Neural cell (in vitro differentiated cells): ENCODE results near the gene TMEM135. TPM values are rescaled to one million over a fixed set of nuclear protein-coding genes. Genes with fewer than 3 reads are reported as not detected.

Source experiments
- H2AFZ ChIP-seq: fragments of 200-600, 300-800 bp; sonication (generic), shearing (Covaris generic); 2 replicates; pipeline ENCODE4 v1.6.0; 2014; ENCODE audit warnings: low read depth, mild to moderate bottlenecking, antibody characterized with exemption, low read length, moderate library complexity
- H3F3A ChIP-seq: fragments of 200-600 bp; shearing (Covaris generic); 2 replicates; pipeline ENCODE4 v1.6.1; 2016; ENCODE audit warnings: mild to moderate bottlenecking, moderate library complexity, mixed read lengths, antibody characterized with exemption, low read length; ENCODE audit not compliant: insufficient read depth, poor library complexity, severe bottlenecking
- H3K27ac ChIP-seq: fragments of 200-600, 300-800 bp; sonication (generic), shearing (Covaris generic); 2 replicates; pipeline ENCODE4 v1.5.1; 2014; ENCODE audit warnings: mild to moderate bottlenecking, low read length, moderate library complexity
- H3K27me3 ChIP-seq: fragments of 300-800, 200-600 bp; sonication (generic), shearing (Covaris generic); 2 replicates; pipeline ENCODE4 v1.6.0; 2014; ENCODE audit warnings: mild to moderate bottlenecking, low read depth, low read length, moderate library complexity; ENCODE audit not compliant: insufficient read depth
- H3K36me3 ChIP-seq: fragments of 300-800, 200-600 bp; sonication (generic), shearing (Covaris generic); 2 replicates; pipeline ENCODE4 v1.5.1; 2014; ENCODE audit warnings: mild to moderate bottlenecking, antibody characterized with exemption, low read length, moderate library complexity; ENCODE audit not compliant: insufficient read depth
- H3K4me2 ChIP-seq: fragments of 300-800, 200-600 bp; sonication (generic), shearing (Covaris generic); 2 replicates; pipeline ENCODE4 v1.6.0; 2014; ENCODE audit warnings: mild to moderate bottlenecking, low read length
- H3K4me3 ChIP-seq: fragments of 300-800, 200-600 bp; sonication (generic), shearing (Covaris generic); 2 replicates; pipeline ENCODE4 v1.5.1; 2014; ENCODE audit warnings: mild to moderate bottlenecking, low read length, moderate library complexity
- H3K79me2 ChIP-seq: fragments of 200-600 bp; shearing (Covaris generic); replicated peaks from 2 replicates; pipeline ENCODE4 v1.6.0; 2014; ENCODE audit warnings: mild to moderate bottlenecking, low read length, moderate library complexity; ENCODE audit not compliant: insufficient read depth
- H3K9ac ChIP-seq: fragments of 300-800, 200-600 bp; sonication (generic), shearing (Covaris generic); 2 replicates; pipeline ENCODE4 v1.6.1; 2016; ENCODE audit warnings: mild to moderate bottlenecking, low read length, mixed read lengths
- H3K9me2 ChIP-seq: fragments of 200-600 bp; shearing (Covaris generic); 2 replicates; pipeline ENCODE4 v1.6.1; 2016; ENCODE audit warnings: mild to moderate bottlenecking, low read length, mixed read lengths; ENCODE audit not compliant: insufficient read depth
- H3K9me3 ChIP-seq: fragments of 200-600, 300-800 bp; sonication (generic), shearing (Covaris generic); 2 replicates; pipeline ENCODE4 v1.6.1; 2016; ENCODE audit warnings: mild to moderate bottlenecking, mixed run types, low read length, moderate library complexity, mixed read lengths
- H4K20me1 ChIP-seq: fragments of 200-600 bp; shearing (Covaris generic); 2 replicates; pipeline ENCODE4 v1.6.1; 2016; ENCODE audit warnings: mild to moderate bottlenecking, mixed run types; ENCODE audit not compliant: insufficient read depth
- EP300 ChIP-seq: fragments of 450-650 bp; conservative IDR thresholded peaks from 2 replicates; pipeline ENCODE4 v1.6.1; 2014; ENCODE audit warnings: antibody characterized with exemption, mild to moderate bottlenecking, moderate library complexity; ENCODE audit not compliant: poor library complexity, severe bottlenecking
- EZH2 ChIP-seq: fragments of 200-600, 300-800 bp; shearing (Covaris generic), sonication (generic); IDR thresholded peaks from 2 replicates; pipeline ENCODE4 v1.6.1; 2014; ENCODE audit warnings: antibody characterized with exemption, low read length, borderline replicate concordance, mild to moderate bottlenecking; ENCODE audit not compliant: insufficient read depth, poor library complexity, severe bottlenecking
- MXI1 ChIP-seq: fragments of 450-650 bp; conservative IDR thresholded peaks from 2 replicates; pipeline ENCODE4 v1.6.1; 2014; ENCODE audit warnings: antibody characterized with exemption, mild to moderate bottlenecking; ENCODE audit not compliant: poor library complexity, severe bottlenecking
- POLR2AphosphoS5 ChIP-seq: IDR thresholded peaks from 2 replicates; pipeline ENCODE4 v1.6.1; 2012
- RAD21 ChIP-seq: fragments of 450-650 bp; conservative IDR thresholded peaks from 2 replicates; pipeline ENCODE4 v1.6.1; 2014; ENCODE audit warnings: antibody characterized with exemption, mild to moderate bottlenecking, moderate library complexity
- SMC3 ChIP-seq: fragments of 450-650 bp; conservative IDR thresholded peaks from 2 replicates; pipeline ENCODE4 v1.6.1; 2014; ENCODE audit warnings: antibody characterized with exemption, mild to moderate bottlenecking, moderate library complexity; ENCODE audit not compliant: poor library complexity
- TAF1 ChIP-seq: IDR thresholded peaks from 2 replicates; pipeline ENCODE4 v1.6.1; 2012; ENCODE audit warnings: low read depth
- polyA plus RNA-seq: library from polyadenylated mRNA; depleted of rRNA; stranded (reverse); fragments of >200 nt; gene quantifications from 2 replicates; pipeline ENCODE4 v1.2.3, GENCODE V29; 2014
- TF ChIP-seq, protein P1 (sequence below): fragments of 450-650 bp; IDR thresholded peaks from 2 replicates; pipeline ENCODE4 v1.5.1; 2014; ENCODE audit warnings: antibody characterized with exemption, mild to moderate bottlenecking, moderate library complexity; ENCODE audit not compliant: poor library complexity, severe bottlenecking
- TF ChIP-seq, protein P2 (sequence below): IDR thresholded peaks from 2 replicates; pipeline ENCODE4 v1.6.1; 2012; ENCODE audit warnings: borderline replicate concordance

TMEM135 gene
- polyA plus RNA-seq, 1 donor from 2014 or later, result 15.6 TPM

DNA sequence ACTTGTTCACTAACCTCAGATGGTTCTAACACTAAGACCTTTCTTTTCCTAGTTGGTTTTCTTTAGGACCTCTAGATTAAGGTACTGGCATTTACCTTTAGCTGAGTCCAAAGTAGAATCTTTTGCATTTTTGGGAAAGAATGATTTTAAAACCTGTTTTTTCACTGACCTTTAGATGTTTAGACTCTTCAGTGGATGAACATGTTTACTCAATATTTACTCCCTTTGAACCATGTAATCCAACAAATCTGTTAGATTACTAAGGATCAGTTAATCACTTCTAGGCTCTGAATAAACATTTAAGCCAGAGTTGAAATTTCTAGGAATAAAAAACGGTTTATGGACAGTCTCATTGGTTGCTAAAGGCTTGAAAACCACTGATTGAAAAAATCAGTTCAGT is 6.2 kb downstream of the TMEM135 start:
- Histone ChIP-seq H3K9me2 (no peaks in the 10 kb centered on the region), H4K20me1 (no peaks in the 10 kb centered on the region), H2AFZ (no peak overlapping the region), H3K79me2 (peaks cover 34% of the 10 kb centered on the region), H3K27me3 (no peaks in the 10 kb centered on the region), H3K4me3 (no peak overlapping the region), H3K27ac (no peak overlapping the region), H3K36me3 (no peaks in the 10 kb centered on the region), H3K9me3 (peaks cover 4% of the 10 kb centered on the region), H3F3A (no peaks in the 10 kb centered on the region), H3K9ac (no peak overlapping the region), H3K4me2 (no peak overlapping the region)
- TF ChIP-seq POLR2AphosphoS5 (no peak), MXI1 (no peak), SMC3 (no peak), TAF1 (no peak), EZH2 (no peak), EP300 (no peak), RAD21 (no peak)
- TF ChIP-seq, protein P1, sequence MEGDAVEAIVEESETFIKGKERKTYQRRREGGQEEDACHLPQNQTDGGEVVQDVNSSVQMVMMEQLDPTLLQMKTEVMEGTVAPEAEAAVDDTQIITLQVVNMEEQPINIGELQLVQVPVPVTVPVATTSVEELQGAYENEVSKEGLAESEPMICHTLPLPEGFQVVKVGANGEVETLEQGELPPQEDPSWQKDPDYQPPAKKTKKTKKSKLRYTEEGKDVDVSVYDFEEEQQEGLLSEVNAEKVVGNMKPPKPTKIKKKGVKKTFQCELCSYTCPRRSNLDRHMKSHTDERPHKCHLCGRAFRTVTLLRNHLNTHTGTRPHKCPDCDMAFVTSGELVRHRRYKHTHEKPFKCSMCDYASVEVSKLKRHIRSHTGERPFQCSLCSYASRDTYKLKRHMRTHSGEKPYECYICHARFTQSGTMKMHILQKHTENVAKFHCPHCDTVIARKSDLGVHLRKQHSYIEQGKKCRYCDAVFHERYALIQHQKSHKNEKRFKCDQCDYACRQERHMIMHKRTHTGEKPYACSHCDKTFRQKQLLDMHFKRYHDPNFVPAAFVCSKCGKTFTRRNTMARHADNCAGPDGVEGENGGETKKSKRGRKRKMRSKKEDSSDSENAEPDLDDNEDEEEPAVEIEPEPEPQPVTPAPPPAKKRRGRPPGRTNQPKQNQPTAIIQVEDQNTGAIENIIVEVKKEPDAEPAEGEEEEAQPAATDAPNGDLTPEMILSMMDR, result no peak
- TF ChIP-seq, protein P2, sequence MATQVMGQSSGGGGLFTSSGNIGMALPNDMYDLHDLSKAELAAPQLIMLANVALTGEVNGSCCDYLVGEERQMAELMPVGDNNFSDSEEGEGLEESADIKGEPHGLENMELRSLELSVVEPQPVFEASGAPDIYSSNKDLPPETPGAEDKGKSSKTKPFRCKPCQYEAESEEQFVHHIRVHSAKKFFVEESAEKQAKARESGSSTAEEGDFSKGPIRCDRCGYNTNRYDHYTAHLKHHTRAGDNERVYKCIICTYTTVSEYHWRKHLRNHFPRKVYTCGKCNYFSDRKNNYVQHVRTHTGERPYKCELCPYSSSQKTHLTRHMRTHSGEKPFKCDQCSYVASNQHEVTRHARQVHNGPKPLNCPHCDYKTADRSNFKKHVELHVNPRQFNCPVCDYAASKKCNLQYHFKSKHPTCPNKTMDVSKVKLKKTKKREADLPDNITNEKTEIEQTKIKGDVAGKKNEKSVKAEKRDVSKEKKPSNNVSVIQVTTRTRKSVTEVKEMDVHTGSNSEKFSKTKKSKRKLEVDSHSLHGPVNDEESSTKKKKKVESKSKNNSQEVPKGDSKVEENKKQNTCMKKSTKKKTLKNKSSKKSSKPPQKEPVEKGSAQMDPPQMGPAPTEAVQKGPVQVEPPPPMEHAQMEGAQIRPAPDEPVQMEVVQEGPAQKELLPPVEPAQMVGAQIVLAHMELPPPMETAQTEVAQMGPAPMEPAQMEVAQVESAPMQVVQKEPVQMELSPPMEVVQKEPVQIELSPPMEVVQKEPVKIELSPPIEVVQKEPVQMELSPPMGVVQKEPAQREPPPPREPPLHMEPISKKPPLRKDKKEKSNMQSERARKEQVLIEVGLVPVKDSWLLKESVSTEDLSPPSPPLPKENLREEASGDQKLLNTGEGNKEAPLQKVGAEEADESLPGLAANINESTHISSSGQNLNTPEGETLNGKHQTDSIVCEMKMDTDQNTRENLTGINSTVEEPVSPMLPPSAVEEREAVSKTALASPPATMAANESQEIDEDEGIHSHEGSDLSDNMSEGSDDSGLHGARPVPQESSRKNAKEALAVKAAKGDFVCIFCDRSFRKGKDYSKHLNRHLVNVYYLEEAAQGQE, result no peak

DNA sequence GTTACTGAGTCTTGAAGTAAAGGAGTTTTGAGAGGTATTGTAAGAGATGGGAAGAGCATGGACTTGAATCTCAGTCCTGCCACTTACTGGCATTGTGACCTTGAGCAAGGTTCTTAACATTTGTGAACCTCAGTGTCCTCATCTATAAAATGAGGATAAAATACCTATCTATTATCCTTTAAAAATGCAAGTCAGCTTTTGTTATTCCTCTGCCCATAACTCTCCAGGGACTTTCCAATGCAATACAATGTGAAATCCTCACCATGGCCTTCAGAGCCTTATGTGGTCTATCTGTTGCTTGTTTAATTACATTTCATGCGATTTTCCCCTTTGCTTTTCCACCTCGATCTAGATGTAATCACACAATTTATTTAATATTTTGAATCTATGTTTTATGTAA is 9.1 kb downstream of the TMEM135 start:
- peaks cover 4% of the 10 kb centered on the region for H3K9me3 ChIP-seq

More for the DNA sequence above, 9.1 kb downstream of the TMEM135 start:
- Histone ChIP-seq H3K79me2 (peaks cover 7% of the 10 kb centered on the region), H3K9me2 (no peaks in the 10 kb centered on the region), H3F3A (no peaks in the 10 kb centered on the region), H3K9ac (no peak overlapping the region), H3K27me3 (no peaks in the 10 kb centered on the region), H3K4me2 (no peak overlapping the region), H3K4me3 (no peak overlapping the region), H4K20me1 (no peaks in the 10 kb centered on the region), H2AFZ (no peak overlapping the region), H3K27ac (no peak overlapping the region), H3K36me3 (no peaks in the 10 kb centered on the region)
- no peak for TF ChIP-seq EZH2
- no peak for TF ChIP-seq POLR2AphosphoS5
- no peak for TF ChIP-seq RAD21
- no peak for TF ChIP-seq SMC3
- no peak for TF ChIP-seq EP300
- TF ChIP-seq, protein P1, result no peak
- no peak for TF ChIP-seq TAF1
- TF ChIP-seq, protein P2, result no peak
- no peak for TF ChIP-seq MXI1
